Upper lobe of left lung (tissue), 6 donors: ENCODE measurements around the gene TLK1. TPM values are rescaled to one million over a fixed set of nuclear protein-coding genes. Genes with fewer than 3 reads are reported as not detected.

Source experiments
- ATAC-seq, 2 donors: fragments of 200-7000 bp; cut with Tn5 transposase; one replicate each; pipeline ENCODE4 v1.9.1; 2022; ENCODE audit warnings: mild to moderate bottlenecking in 2 of 2, moderate library complexity in 2 of 2; ENCODE audit not compliant: low FRiP score in 2 of 2
- DNase-seq, 2 donors: peaks; one replicate each; pipeline ENCODE4 v3.0.0-alpha.2; 2019 to 2020
- H3K27ac ChIP-seq, 4 donors: fragments of 200-600 bp; sonication (generic); one replicate each; pipeline ENCODE4 v1.5.1; 2016 to 2019
- H3K27me3 ChIP-seq, 4 donors: fragments of 200-600 bp; sonication (generic); one replicate each; pipeline ENCODE4 v1.5.1; 2017 to 2019
- H3K36me3 ChIP-seq, 4 donors: fragments of 200-600 bp; sonication (generic); one replicate each; pipeline ENCODE4 v1.5.1; 2016 to 2019
- H3K4me1 ChIP-seq, 4 donors: fragments of 200-600 bp; sonication (generic); one replicate each; pipeline ENCODE4 v1.5.1; 2018 to 2019
- H3K4me3 ChIP-seq, 4 donors: fragments of 200-600 bp; sonication (generic); one replicate each; pipeline ENCODE4 v1.5.1; 2017 to 2019; ENCODE audit warnings: mild to moderate bottlenecking in 2 of 4, moderate library complexity in 1 of 4
- H3K9me3 ChIP-seq, 4 donors: fragments of 200-600 bp; sonication (generic); one replicate each; pipeline ENCODE4 v1.5.1; 2018 to 2019
- EP300 ChIP-seq, 4 donors: sonication (generic); formaldehyde crosslinking; IDR thresholded peaks; one replicate each; pipeline ENCODE4 v1.5.1; 2017; ENCODE audit warnings: antibody characterized with exemption in 4 of 4, control low read depth in 2 of 4
- POLR2A ChIP-seq, 4 donors: fragments of 450-650 bp; IDR thresholded peaks; one replicate each; pipeline ENCODE4 v1.5.1; 2016 to 2017; ENCODE audit warnings: antibody characterized with exemption in 4 of 4, mild to moderate bottlenecking in 2 of 4
- POLR2AphosphoS5 ChIP-seq, 2 donors: sonication (generic); formaldehyde crosslinking; IDR thresholded peaks; one replicate each; pipeline ENCODE4 v1.5.1; 2017; ENCODE audit warnings: antibody characterized with exemption in 2 of 2
- WGBS, 2 donors: methylation state at CpG; one replicate each; pipeline ENCODE4 v1.1.5; 2017 to 2018; 5-methylcytosine and 5-hydroxymethylcytosine counted together
- total RNA-seq, 6 donors: library from RNA; depleted of rRNA in 4 of 6; stranded (reverse); fragments of >200 nt in 4 of 6; gene quantifications; one replicate each; pipeline versions ENCODE4 v1.1.0 to v1.2.1, GENCODE V29; 2016 to 2021
- TF ChIP-seq, protein P1 (sequence below), 6 experiments: fragments of 450-650 bp in 4 of 6; fragments of 200-600 bp in 2 of 6; sonication (generic) in 2 of 6; IDR thresholded peaks; one replicate each; pipeline ENCODE4 v1.5.1; 2016 to 2019; ENCODE audit warnings: antibody characterized with exemption in 6 of 6
- donor health status: DM: no; HTN: no; CAD: no; lungs with moderate emphysema.
- donor health status: DM: no; HTN: yes; CAD: no; lungs with severe emphysema.

TLK1 gene
- total RNA-seq, 6 donors from 2014 or later = 21.9 to 70.2 (median 53.8) TPM

DNA sequence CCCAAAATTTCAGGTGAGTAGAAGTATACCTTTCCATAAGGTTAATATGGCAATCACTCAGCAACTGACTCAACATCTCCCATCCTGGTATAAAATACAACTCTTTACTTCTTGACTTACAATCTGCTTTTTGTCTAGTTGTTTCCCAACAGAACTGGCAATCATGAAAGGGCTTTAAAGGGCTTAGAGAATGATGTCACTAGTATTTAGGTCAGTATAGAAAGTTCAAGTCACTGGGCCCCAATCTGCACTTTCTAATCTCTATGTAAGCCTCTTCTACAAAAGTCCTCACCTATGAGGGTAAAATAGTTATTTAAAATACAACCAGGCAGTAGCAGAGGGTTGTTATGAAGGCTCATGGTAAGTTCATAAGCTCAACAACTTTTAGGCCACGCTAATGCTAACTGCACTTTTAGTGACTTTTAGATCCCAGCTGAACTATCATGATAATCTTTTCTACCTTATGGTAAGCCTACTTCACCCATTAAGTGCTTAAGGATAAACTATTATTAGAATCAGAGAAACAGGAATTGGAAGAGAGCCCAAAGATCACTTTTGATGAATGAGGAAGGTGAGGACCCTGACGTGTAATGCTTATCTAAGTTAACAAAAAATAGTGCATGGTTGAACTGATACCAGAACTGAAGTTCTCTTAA is 152.0 kb downstream of the TLK1 start:
- peaks cover 0 to 59% (median 25%) of the 10 kb centered on the region in 4 donors for H3K36me3 ChIP-seq

DNA sequence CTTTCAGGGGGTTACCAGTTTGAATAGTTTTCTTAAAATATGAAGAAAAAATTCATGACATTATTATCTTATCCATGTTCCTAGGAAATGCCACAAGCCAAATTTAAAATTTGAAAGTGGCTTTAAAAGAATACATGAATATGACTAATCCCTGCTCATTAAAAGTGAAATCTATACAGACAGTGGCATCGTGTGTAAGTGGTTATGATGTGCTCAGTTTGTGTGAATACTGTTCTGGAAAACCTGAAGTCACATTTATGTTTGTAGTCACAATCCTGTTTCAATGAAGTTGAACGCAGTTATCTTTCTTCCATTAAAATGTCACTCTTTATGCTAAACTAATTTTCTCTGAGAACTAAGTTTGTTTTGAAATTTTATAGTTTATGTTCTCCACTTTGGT is 155.9 kb downstream of the TLK1 start:
- H3K4me3 ChIP-seq = no peak overlapping the region
- H3K27me3 ChIP-seq = no peaks in the 10 kb centered on the region
- TF ChIP-seq POLR2AphosphoS5 (IDR thresholded peaks at IDR 0.05) (no peak), EP300 (IDR thresholded peaks at IDR 0.05) (no peak), POLR2A (IDR thresholded peaks at IDR 0.05) (no peak)
- TF ChIP-seq, protein P1, sequence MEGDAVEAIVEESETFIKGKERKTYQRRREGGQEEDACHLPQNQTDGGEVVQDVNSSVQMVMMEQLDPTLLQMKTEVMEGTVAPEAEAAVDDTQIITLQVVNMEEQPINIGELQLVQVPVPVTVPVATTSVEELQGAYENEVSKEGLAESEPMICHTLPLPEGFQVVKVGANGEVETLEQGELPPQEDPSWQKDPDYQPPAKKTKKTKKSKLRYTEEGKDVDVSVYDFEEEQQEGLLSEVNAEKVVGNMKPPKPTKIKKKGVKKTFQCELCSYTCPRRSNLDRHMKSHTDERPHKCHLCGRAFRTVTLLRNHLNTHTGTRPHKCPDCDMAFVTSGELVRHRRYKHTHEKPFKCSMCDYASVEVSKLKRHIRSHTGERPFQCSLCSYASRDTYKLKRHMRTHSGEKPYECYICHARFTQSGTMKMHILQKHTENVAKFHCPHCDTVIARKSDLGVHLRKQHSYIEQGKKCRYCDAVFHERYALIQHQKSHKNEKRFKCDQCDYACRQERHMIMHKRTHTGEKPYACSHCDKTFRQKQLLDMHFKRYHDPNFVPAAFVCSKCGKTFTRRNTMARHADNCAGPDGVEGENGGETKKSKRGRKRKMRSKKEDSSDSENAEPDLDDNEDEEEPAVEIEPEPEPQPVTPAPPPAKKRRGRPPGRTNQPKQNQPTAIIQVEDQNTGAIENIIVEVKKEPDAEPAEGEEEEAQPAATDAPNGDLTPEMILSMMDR (IDR thresholded peaks at IDR 0.05) = no peak
- 86 to 91% methylated on average over 2 of the region's 2 CpGs for WGBS, 2 donors
- DNase-seq (no peak), ATAC-seq (no peak)
- no peak overlapping the region for H3K27ac ChIP-seq
- no peaks in the 10 kb centered on the region for H3K9me3 ChIP-seq
- no peaks in the 10 kb centered on the region for H3K4me1 ChIP-seq
- H3K36me3 ChIP-seq = peaks cover 0 to 64% (median 21%) of the 10 kb centered on the region in 4 donors

More for the DNA sequence above, 152.0 kb downstream of the TLK1 start:
- no peak overlapping the region for H3K27ac ChIP-seq
- no peaks in the 10 kb centered on the region for H3K9me3 ChIP-seq
- TF ChIP-seq POLR2A (IDR thresholded peaks at IDR 0.05) = no peak
- TF ChIP-seq POLR2AphosphoS5 (IDR thresholded peaks at IDR 0.05) = no peak
- TF ChIP-seq, protein P1 (IDR thresholded peaks at IDR 0.05) = no peak
- no peak for TF ChIP-seq EP300 (IDR thresholded peaks at IDR 0.05)
- no peak for ATAC-seq
- no peak overlapping the region for H3K4me3 ChIP-seq
- H3K27me3 ChIP-seq = no peaks in the 10 kb centered on the region
- H3K4me1 ChIP-seq = no peaks in the 10 kb centered on the region
- no peak for DNase-seq
- WGBS, 2 donors = 76 to 77% methylated on average over 2 of the region's 2 CpGs

DNA sequence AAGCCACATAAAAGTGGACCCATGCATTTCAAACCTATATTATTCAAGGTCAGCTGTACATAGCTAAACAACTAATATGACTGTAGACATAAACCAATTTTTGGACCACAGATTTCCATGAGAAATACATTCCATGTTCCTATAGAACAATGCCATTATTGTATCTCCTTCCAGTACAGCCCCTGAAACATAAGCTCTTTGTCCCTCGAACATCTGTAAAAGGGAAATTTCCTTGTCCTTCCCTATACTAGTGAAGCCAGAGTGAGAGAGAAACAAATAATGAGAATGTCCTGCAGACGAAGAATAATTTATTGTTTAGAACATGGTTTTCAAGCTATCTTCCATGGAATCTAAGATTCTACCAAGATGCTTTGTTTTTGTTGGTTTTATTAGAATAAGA is 156.3 kb downstream of the TLK1 start:
- no peaks in the 10 kb centered on the region for H3K4me1 ChIP-seq
- TF ChIP-seq POLR2AphosphoS5 (IDR thresholded peaks at IDR 0.05) (no peak), EP300 (IDR thresholded peaks at IDR 0.05) (no peak), POLR2A (IDR thresholded peaks at IDR 0.05) (no peak)
- TF ChIP-seq, protein P1 (IDR thresholded peaks at IDR 0.05) = no peak
- H3K4me3 ChIP-seq = no peak overlapping the region
- H3K36me3 ChIP-seq = peaks cover 0 to 66% (median 21%) of the 10 kb centered on the region in 4 donors
- H3K9me3 ChIP-seq = no peaks in the 10 kb centered on the region
- H3K27me3 ChIP-seq = no peaks in the 10 kb centered on the region
- DNase-seq (no peak), ATAC-seq (no peak)
- 94 to 95% methylated on average over 2 of the region's 2 CpGs for WGBS, 2 donors
- no peak overlapping the region for H3K27ac ChIP-seq

DNA sequence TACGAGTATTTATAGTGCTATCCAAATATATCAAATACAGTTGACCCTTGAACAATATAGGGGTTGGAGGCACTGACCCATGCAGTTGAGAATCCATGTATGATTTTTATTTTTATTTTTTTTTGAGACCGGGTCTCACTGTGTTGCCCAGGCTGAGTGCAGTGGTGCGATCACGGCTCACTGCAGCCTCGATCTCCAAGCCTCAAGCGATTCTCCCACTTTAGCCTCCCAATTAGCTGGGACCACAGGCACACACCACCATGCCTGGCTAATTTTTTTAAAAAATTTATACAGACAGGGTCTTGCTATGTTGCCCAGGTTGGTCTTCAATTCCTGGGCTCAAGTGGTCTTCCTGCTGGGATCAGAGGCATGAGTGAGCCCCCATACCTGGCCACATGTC is 161.0 kb downstream of the TLK1 start:
- no peak for DNase-seq
- no peak overlapping the region for H3K4me3 ChIP-seq
- H3K9me3 ChIP-seq = no peaks in the 10 kb centered on the region
- peaks cover 0 to 64% (median 15%) of the 10 kb centered on the region in 4 donors for H3K36me3 ChIP-seq
- WGBS, 2 donors = 98% methylated on average over 6 of the region's 6 CpGs
- no peak for ATAC-seq
- no peak overlapping the region for H3K27ac ChIP-seq
- no peaks in the 10 kb centered on the region for H3K4me1 ChIP-seq
- no peaks in the 10 kb centered on the region for H3K27me3 ChIP-seq
- TF ChIP-seq, protein P1 (IDR thresholded peaks at IDR 0.05) = no peak
- no peak for TF ChIP-seq EP300 (IDR thresholded peaks at IDR 0.05)
- TF ChIP-seq POLR2A (IDR thresholded peaks at IDR 0.05) = no peak
